ENCODE measurements around the gene PEX3. TPM values are rescaled to one million over a fixed set of nuclear protein-coding genes. Genes with fewer than 3 reads are reported as not detected.

Gene PEX3
- total and polyA plus RNA-seq, 10 of the 15 experiments (the other 5 are each of a cell fraction or from before 2014, with no cell fraction given): 18.6 to 70.7 (median 38.6) TPM

GRCh38 chr6:143441680-143442545, 8.7 kb upstream of the PEX3 start:
- CTCF ChIA-PET: interaction anchor here (0.6 to 2.0 kb wide), 6 partner anchors 9 to 415 kb away, joined by 3 to 10 read pairs (median 3); partner anchors contain the start of genes ADAT2 and PEX3
- DNase-seq (ENCODE audit: low read depth, low spot score) (no peak), FAIRE-seq (no peak), ATAC-seq (no peak)
- RAD21 ChIA-PET (ENCODE audit: unreplicated experiment): interaction anchor here (1.8 kb wide), 1 partner anchor 15 kb away, joined by 3 read pairs; no protein-coding TSS in a partner anchor
- H3K9me3 ChIP-seq (replicated peaks; ENCODE audit: control insufficient read depth, insufficient read depth, low read length): no peaks in the 10 kb centered on the region
- H3K4me2 ChIP-seq (ENCODE audit: control insufficient read depth, insufficient read depth): no peak overlapping the region
- H3K36me3 ChIP-seq (ENCODE audit: control insufficient read depth in 2 of 2, insufficient read depth in 2 of 2, low read length in 1 of 2): peaks cover 1 to 5% of the 10 kb centered on the region in 2 experiments; a peak in 1 of 4 replicates
- H3K27me3 ChIP-seq (replicated peaks in 1 of 2; ENCODE audit: control insufficient read depth in 2 of 2, insufficient read depth in 2 of 2, low read length in 1 of 2): no peaks in the 10 kb centered on the region
- intact Hi-C loops (cut with micrococcal nuclease; ENCODE audit: unreplicated experiment) (no loop called here), in situ Hi-C loops (cut with MboI) (no loop called here)
- POLR2A ChIA-PET: interaction anchor here (0.6 kb wide), 2 partner anchors 49 to 64 kb away, joined by 3 to 4 read pairs; no protein-coding TSS in a partner anchor
- no peak overlapping the region for H3K4me3 ChIP-seq
- TF ChIP-seq RUNX3 (IDR thresholded peaks at IDR 0.05; ENCODE audit: low read length) (peak; percentile 14; the same call in 1 of the 2 replicates), HCFC1 (IDR thresholded peaks at IDR 0.05; ENCODE audit: low read length) (no peak)
- no peak overlapping the region for H3K27ac ChIP-seq (ENCODE audit: control insufficient read depth, insufficient read depth)
- no peak overlapping the region for H2AFZ ChIP-seq (ENCODE audit: control insufficient read depth, low read depth, low read length)
- no peaks in the 10 kb centered on the region for H4K20me1 ChIP-seq (ENCODE audit: control insufficient read depth, insufficient read depth)
- SMC1A ChIA-PET (ENCODE audit: uncharacterized antibody, unreplicated experiment): interaction anchor here (0.7 to 1.6 kb wide), 4 partner anchors 19 to 110 kb away, joined by 3 to 4 read pairs (median 4); no protein-coding TSS in a partner anchor
- no TSS peak for BruUV-seq (replicated peaks)
- no peaks in the 10 kb centered on the region for H3K4me1 ChIP-seq (ENCODE audit: control insufficient read depth, insufficient read depth, low read length)
- no peaks in the 10 kb centered on the region; the same call in 1 of the 2 replicates for H3K79me2 ChIP-seq (ENCODE audit: control insufficient read depth, insufficient read depth, low read length)
- H3K9ac ChIP-seq (ENCODE audit: control insufficient read depth, insufficient read depth, low read length): no peak overlapping the region
- 63% methylated on average over 8 of the region's 8 CpGs for WGBS (ENCODE audit: insufficient coverage, insufficient replicate concordance, low lambda C conversion rate, missing lambda C conversion rate)

GRCh38 chr6:143443096-143443495, 7.5 kb upstream of the PEX3 start:
- ChIA-PET POLR2A (no interaction called here), CTCF (interaction anchor here (0.6 to 2.0 kb wide), 7 partner anchors 9 to 417 kb away, joined by 3 to 10 read pairs (median 3); no protein-coding TSS in a partner anchor), RAD21 (ENCODE audit: unreplicated experiment) (interaction anchor here (1.8 kb wide), 1 partner anchor 16 kb away, joined by 3 read pairs; no protein-coding TSS in a partner anchor), SMC1A (ENCODE audit: uncharacterized antibody, unreplicated experiment) (interaction anchor here (1.2 to 1.6 kb wide), 2 partner anchors 28 to 38 kb away, joined by 4 read pairs; no protein-coding TSS in a partner anchor)
- in situ Hi-C loops (cut with MboI): no loop called here
- H3K27ac ChIP-seq (ENCODE audit: control insufficient read depth, insufficient read depth): no peak overlapping the region
- H2AFZ ChIP-seq (ENCODE audit: control insufficient read depth, low read depth, low read length): no peak overlapping the region
- H3K36me3 ChIP-seq (ENCODE audit: control insufficient read depth in 2 of 2, insufficient read depth in 2 of 2, low read length in 1 of 2): peaks cover 1 to 5% of the 10 kb centered on the region in 2 experiments; a peak in 1 of 4 replicates
- FAIRE-seq: no peak
- no peaks in the 10 kb centered on the region for H4K20me1 ChIP-seq (ENCODE audit: control insufficient read depth, insufficient read depth)
- no peaks in the 10 kb centered on the region for H3K4me1 ChIP-seq (ENCODE audit: control insufficient read depth, insufficient read depth, low read length)
- WGBS (ENCODE audit: insufficient coverage, insufficient replicate concordance, low lambda C conversion rate, missing lambda C conversion rate): 100% methylated on average over 2 of the region's 2 CpGs
- BruUV-seq (replicated peaks): no TSS peak
- H3K4me3 ChIP-seq: no peak overlapping the region
- no peaks in the 10 kb centered on the region; the same call in none of the 2 replicates for H3K79me2 ChIP-seq (ENCODE audit: control insufficient read depth, insufficient read depth, low read length)
- no peak overlapping the region for H3K4me2 ChIP-seq (ENCODE audit: control insufficient read depth, insufficient read depth)
- H3K9me3 ChIP-seq (replicated peaks; ENCODE audit: control insufficient read depth, insufficient read depth, low read length): no peaks in the 10 kb centered on the region
- no peak for ATAC-seq
- no peaks in the 10 kb centered on the region for H3K27me3 ChIP-seq (replicated peaks in 1 of 2; ENCODE audit: control insufficient read depth in 2 of 2, insufficient read depth in 2 of 2, low read length in 1 of 2)
- no peak for DNase-seq (ENCODE audit: low read depth, low spot score)
- no peak overlapping the region for H3K9ac ChIP-seq (ENCODE audit: control insufficient read depth, insufficient read depth, low read length)
- intact Hi-C loops (cut with micrococcal nuclease; ENCODE audit: unreplicated experiment): no loop called here
- TF ChIP-seq MTA3 (IDR thresholded peaks at IDR 0.05; ENCODE audit: borderline replicate concordance, low read length) (no peak), HDAC2 (IDR thresholded peaks at IDR 0.05) (no peak), BMI1 (IDR thresholded peaks at IDR 0.05; ENCODE audit: borderline replicate concordance) (no peak), CREB1 (IDR thresholded peaks at IDR 0.05; ENCODE audit: low read depth) (no peak), FOS (IDR thresholded peaks at IDR 0.05; ENCODE audit: borderline replicate concordance, extremely low read depth, insufficient read length) (no peak), HDAC6 (IDR thresholded peaks at IDR 0.05; ENCODE audit: unreplicated experiment) (no peak), ZBTB11 (CRISPR knock-in tag; IDR thresholded peaks at IDR 0.05) (no peak), BCL11A (IDR thresholded peaks at IDR 0.05; ENCODE audit: low read depth, low read length) (no peak), LARP7 (IDR thresholded peaks at IDR 0.05) (no peak), TARDBP (IDR thresholded peaks at IDR 0.05; ENCODE audit: borderline replicate concordance) (no peak), CBX3 (IDR thresholded peaks at IDR 0.05; ENCODE audit: borderline replicate concordance, low read depth) (no peak), RBBP5 (conservative IDR thresholded peaks at IDR 0.05) (no peak), POLR2A (IDR thresholded peaks at IDR 0.05; ENCODE audit: low read depth, low read length) (no peak)
